ENCODE data around the gene TMEM86A.

TMEM86A gene

GRCh38 chr11:18700872-18701271 lies 2.3 kb downstream of the TMEM86A start:
- no peak for DNase-seq

GRCh38 chr11:18701614-18702216 lies 3.1 kb downstream of the TMEM86A start:
- DNase-seq = no peak

GRCh38 chr11:18703001-18703763 lies 4.6 kb downstream of the TMEM86A start:
- DNase-seq = no peak

GRCh38 chr11:18704045-18704645 lies 5.6 kb downstream of the TMEM86A start:
- DNase-seq = no peak

GRCh38 chr11:18704698-18705097 lies 6.1 kb downstream of the TMEM86A start:
- no peak for DNase-seq

GRCh38 chr11:18705651-18706281 lies 7.2 kb downstream of the TMEM86A start:
- no peak for DNase-seq

- DNase-seq = peak; percentile 12
Observed at GRCh38 chr11:18706330-18707243, 8.0 kb downstream of the TMEM86A start.

GRCh38 chr11:18707811-18708340 lies 9.3 kb downstream of the TMEM86A start:
- DNase-seq = no peak

GRCh38 chr11:18709414-18709813 lies 10.8 kb downstream of the TMEM86A start:
- DNase-seq = no peak

- DNase-seq = no peak
Observed at GRCh38 chr11:18710545-18710944, 12.0 kb downstream of the TMEM86A start.

GRCh38 chr11:18713646-18714442 lies 15.3 kb downstream of the TMEM86A start:
- DNase-seq = no peak

- DNase-seq = no peak
Observed at GRCh38 chr11:18714443-18714780, 15.8 kb downstream of the TMEM86A start.

- DNase-seq = no peak
Observed at GRCh38 chr11:18715476-18715875, 16.9 kb downstream of the TMEM86A start.

GRCh38 chr11:18720091-18720807 lies 21.7 kb downstream of the TMEM86A start:
- DNase-seq = no peak

GRCh38 chr11:18720808-18721560 lies 22.4 kb downstream of the TMEM86A start:
- DNase-seq = peak; percentile 71

GRCh38 chr11:18721561-18722292 lies 23.1 kb downstream of the TMEM86A start:
- DNase-seq = peak; percentile 57

GRCh38 chr11:18722293-18722637 lies 23.7 kb downstream of the TMEM86A start:
- no peak for DNase-seq

GRCh38 chr11:18723991-18724390 lies 25.4 kb downstream of the TMEM86A start:
- no peak for DNase-seq

- DNase-seq = no peak
Observed at GRCh38 chr11:18726040-18726439, 27.5 kb downstream of the TMEM86A start, which contains the start of gene IGSF22. Gene IGSF22 (minus strand): TSS chr11:18726188. CDS start chr11:18724236, 1,952 bp downstream.

Data from activated CD4-positive, alpha-beta T cell treated with anti-CD3 and anti-CD28 coated beads, Interleukin-10, Interleukin-2, amounts not matched to agents 100 ng/mL and 50 ng/mL, durations not matched to agents 16 hours and 8 hours (primary cell).